ENCODE results near the gene TRANK1.

Gene TRANK1

DNA sequence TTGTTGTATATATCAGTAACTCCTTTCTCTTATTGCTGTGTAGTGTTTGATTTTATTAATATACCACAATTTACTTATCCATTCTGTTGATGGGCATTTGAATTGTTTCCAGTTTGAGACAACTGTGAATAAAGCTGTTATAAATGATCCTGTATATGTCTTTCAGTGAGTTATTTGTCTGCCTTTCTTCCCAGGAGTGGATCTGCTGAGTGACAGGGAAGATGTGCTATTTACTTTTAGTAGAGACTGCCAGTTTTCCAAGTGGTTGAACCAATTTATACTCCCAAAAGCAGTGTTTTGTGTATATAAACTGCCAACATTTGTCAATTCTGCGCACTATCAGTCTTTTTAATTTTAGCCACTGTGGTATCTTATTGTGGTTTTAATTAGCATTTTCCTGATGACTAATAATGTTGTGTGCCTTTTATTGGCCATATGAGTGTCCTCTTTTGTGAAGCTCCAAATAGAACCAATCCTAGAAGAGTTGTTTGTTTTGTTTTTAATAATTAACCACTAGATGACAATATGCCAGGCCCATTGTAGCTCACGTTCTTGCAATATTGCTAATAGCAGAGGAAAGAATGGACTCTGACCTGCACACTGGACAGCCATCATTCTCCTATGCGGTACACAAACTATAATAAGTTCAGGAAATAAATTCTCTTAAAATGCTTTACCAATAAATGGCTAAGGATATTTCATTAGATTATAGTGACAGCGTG is 25.3 kb downstream of the TRANK1 start:
- H3K4me3 ChIP-seq (replicated peaks; ENCODE audit: low read depth, low read length) = no peak overlapping the region
- TF ChIP-seq, protein P1, sequence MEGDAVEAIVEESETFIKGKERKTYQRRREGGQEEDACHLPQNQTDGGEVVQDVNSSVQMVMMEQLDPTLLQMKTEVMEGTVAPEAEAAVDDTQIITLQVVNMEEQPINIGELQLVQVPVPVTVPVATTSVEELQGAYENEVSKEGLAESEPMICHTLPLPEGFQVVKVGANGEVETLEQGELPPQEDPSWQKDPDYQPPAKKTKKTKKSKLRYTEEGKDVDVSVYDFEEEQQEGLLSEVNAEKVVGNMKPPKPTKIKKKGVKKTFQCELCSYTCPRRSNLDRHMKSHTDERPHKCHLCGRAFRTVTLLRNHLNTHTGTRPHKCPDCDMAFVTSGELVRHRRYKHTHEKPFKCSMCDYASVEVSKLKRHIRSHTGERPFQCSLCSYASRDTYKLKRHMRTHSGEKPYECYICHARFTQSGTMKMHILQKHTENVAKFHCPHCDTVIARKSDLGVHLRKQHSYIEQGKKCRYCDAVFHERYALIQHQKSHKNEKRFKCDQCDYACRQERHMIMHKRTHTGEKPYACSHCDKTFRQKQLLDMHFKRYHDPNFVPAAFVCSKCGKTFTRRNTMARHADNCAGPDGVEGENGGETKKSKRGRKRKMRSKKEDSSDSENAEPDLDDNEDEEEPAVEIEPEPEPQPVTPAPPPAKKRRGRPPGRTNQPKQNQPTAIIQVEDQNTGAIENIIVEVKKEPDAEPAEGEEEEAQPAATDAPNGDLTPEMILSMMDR (IDR thresholded peaks at IDR 0.05; ENCODE audit: low read depth, low read length, missing control alignments) = no peak
- DNase-seq (ENCODE audit: extremely low read depth, low read depth) = no peak

DNA sequence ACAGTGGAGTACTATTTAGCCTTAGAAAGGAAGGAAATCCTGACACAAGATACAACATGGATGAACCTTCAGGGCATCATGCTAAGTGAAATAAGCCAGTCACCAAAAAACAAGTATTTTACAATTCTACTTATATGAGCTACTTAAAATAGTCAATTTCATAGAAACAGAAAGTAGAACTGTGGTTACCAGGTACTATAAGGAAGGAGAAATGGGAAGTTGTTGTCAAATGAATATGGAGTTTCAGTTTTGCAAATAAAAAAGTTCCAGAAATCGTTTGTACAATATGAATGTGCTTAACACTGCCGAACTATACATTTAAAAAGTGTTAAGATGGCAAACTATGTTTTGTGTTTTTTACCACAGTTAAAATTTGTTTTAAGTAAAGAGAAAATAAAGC is 26.8 kb downstream of the TRANK1 start:
- TF ChIP-seq, protein P1 (IDR thresholded peaks at IDR 0.05; ENCODE audit: low read depth, low read length, missing control alignments) = no peak
- no peak overlapping the region for H3K4me3 ChIP-seq (replicated peaks; ENCODE audit: low read depth, low read length)
- DNase-seq (ENCODE audit: extremely low read depth, low read depth) = no peak

DNA sequence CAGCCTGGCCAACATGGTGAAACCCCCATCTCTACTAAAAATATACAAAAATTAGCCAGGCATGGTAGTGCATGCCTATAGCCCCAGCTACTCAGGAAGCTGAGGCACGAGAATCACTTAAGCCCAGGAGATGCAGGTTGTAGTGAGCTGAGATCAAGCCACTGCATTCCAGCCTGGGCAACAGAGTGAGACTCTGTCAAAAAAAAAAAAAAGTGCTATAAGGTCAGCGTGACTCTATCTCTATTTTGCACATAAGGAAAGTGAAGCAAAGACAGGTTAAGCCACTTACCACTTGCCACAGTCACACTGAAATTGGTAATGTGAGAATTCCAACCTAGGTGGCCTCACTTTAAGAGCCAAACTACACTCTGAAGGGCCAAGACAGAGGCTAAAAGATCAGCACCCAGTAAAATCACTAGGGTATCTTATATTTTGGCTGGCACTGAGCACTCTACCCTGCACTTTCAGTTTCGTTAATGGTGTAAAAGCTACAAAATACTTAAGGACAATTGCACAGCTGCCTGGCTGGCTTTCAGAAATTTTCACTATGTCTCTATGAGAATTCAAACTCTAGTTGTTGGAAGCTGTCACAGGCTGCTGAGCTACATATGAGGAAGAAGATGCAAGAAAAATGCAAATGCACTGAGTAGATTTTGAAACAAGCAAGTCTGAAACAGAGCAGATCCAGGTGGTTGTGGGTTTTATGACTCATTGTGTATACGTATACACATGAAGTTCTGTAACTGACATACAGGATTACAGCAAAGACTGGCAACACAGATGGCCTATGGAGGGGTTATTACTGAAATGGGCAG is 32.7 kb downstream of the TRANK1 start:
- peak; percentile 52 for DNase-seq (ENCODE audit: extremely low read depth, low read depth)

DNA sequence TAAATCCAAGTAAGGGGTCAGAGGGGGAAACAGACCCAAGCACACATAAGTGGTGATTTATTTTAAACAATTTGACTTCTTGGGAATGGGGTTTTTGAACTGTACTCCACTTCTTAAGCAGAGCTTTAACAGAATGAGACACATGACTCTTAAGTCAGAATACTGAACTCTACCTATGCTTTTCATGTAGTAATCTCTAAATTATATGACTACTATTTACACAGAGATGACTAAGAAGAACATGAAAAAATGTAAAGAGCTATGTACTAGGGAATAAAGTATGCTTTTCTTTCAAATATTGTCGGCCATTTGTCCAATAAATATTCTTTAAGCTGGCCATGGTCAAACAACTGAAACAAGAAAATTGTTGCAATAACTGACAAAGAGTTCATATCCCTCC is 35.2 kb downstream of the TRANK1 start:
- no peak overlapping the region for H3K4me3 ChIP-seq (replicated peaks; ENCODE audit: low read depth, low read length)
- DNase-seq (ENCODE audit: extremely low read depth, low read depth) = no peak
- TF ChIP-seq, protein P1 (IDR thresholded peaks at IDR 0.05; ENCODE audit: low read depth, low read length, missing control alignments) = no peak

More for the DNA sequence above, 32.7 kb downstream of the TRANK1 start:
- no peak overlapping the region for H3K4me3 ChIP-seq (replicated peaks; ENCODE audit: low read depth, low read length)
- TF ChIP-seq, protein P1 (IDR thresholded peaks at IDR 0.05; ENCODE audit: low read depth, low read length, missing control alignments) = no peak

DNA sequence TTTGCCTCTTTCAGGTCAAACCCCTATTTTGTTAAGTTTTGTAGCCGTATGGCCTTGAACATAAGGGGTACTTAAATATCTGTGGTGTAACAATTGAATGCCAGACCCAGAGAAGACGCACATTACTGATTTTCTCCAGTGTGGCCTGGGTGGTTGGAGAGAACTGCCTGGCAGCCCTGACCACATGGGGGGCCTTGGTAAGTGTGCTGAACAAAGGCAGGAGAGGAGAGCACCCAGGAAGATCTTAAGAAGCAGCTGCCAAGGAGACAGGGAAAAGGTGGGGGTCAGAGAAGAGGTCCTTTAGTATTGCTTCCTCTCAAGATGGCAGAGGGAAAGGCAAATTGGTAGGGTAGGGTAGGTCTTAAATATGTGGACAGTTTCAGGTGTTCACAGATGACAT is 35.7 kb downstream of the TRANK1 start:
- TF ChIP-seq, protein P1 (IDR thresholded peaks at IDR 0.05; ENCODE audit: low read depth, low read length, missing control alignments) = no peak
- DNase-seq (ENCODE audit: extremely low read depth, low read depth) = no peak
- no peak overlapping the region for H3K4me3 ChIP-seq (replicated peaks; ENCODE audit: low read depth, low read length)

DNA sequence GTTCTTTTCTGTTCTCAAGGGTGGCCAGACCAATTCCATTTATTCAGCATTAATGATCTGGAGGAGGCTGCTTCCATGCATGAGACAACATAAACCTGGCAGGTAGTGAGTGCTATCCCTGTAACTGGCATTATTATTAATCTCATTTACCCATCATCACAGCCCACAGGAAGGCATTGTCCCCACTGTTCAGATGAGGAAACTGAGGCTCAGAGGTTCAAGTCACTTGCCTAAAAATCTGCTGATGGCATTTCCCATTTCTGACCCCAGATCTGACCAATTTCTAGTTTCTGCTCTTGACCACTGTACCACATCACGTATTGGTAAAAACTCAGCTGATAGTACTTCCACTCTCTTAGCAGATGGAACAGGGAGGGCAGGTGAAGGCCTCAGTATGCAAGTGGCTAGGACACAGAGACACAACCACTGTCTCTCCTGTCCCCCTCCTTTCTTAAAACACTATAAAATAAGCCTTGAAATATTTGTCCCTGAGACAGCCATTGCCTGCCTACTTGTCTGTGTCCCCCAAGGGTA is 36.1 kb downstream of the TRANK1 start:
- TF ChIP-seq, protein P1 (IDR thresholded peaks at IDR 0.05; ENCODE audit: low read depth, low read length, missing control alignments) = no peak
- peak overlapping the region; percentile 28 for H3K4me3 ChIP-seq (replicated peaks; ENCODE audit: low read depth, low read length)
- DNase-seq (ENCODE audit: extremely low read depth, low read depth) = no peak

Measured in HFF-Myc (cell line).